ENCODE measurements around the gene CYP4F2.
"Not testable (repeated sequence)": the region's sequence is repeated elsewhere in the genome, so short reads cannot be mapped to it uniquely, and the experiment has no call there.

CYP4F2 gene

DNA sequence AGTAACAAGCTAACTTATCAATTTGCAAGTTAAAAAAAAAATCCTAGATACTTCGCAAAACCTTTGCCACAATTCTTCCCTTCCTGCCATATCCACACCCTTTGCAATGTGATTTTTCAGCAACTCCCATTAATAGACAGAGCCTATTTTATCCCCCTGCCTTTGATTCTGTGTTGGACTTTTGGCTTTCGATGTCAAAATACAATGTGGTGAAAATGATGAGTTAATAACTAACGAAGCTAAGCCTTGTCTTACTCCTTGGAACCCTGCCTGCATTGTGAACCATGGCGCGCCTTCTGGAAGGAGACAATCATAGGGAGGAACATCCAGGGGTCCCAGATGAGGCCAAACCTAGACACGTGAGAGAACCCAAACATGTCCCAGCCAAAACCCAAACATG is 6.4 kb downstream of the CYP4F2 start:
- no peak for DNase-seq (ENCODE audit: low read depth)
- H3K4me3 ChIP-seq (ENCODE audit: low read depth, low read length): no peak overlapping the region
- TF ChIP-seq, protein P1, sequence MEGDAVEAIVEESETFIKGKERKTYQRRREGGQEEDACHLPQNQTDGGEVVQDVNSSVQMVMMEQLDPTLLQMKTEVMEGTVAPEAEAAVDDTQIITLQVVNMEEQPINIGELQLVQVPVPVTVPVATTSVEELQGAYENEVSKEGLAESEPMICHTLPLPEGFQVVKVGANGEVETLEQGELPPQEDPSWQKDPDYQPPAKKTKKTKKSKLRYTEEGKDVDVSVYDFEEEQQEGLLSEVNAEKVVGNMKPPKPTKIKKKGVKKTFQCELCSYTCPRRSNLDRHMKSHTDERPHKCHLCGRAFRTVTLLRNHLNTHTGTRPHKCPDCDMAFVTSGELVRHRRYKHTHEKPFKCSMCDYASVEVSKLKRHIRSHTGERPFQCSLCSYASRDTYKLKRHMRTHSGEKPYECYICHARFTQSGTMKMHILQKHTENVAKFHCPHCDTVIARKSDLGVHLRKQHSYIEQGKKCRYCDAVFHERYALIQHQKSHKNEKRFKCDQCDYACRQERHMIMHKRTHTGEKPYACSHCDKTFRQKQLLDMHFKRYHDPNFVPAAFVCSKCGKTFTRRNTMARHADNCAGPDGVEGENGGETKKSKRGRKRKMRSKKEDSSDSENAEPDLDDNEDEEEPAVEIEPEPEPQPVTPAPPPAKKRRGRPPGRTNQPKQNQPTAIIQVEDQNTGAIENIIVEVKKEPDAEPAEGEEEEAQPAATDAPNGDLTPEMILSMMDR (conservative IDR thresholded peaks at IDR 0.05; ENCODE audit: low read depth, low read length): no peak

DNA sequence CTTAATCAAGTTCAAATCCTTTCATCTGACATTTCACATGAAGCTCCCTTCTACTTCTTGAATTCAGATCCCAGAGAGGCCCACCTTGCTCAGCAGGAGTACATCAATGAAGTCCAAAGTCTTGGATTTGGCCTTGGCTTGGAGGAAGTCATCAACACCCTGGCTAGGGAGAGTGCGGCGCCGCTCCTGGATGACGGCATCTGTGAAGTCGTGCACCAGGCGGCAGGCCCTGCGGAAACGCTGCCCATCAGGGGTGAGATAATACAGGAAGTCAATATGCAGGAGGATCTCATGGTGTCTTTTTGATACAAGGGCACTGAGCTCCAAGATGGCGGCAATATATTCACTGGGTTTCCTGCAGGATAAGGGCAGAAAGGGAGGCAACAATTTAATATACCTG is 8.5 kb downstream of the CYP4F2 start:
- DNase-seq (ENCODE audit: low read depth); H3K4me3 ChIP-seq (ENCODE audit: low read depth, low read length): not testable (repeated sequence)

- TF ChIP-seq, protein P1 (conservative IDR thresholded peaks at IDR 0.05; ENCODE audit: low read depth, low read length): no peak
- no peak for DNase-seq (ENCODE audit: low read depth)
- no peak overlapping the region for H3K4me3 ChIP-seq (ENCODE audit: low read depth, low read length)
Observed at GRCh38 chr19:15885919-15886318, 12.0 kb downstream of the CYP4F2 start.

DNA sequence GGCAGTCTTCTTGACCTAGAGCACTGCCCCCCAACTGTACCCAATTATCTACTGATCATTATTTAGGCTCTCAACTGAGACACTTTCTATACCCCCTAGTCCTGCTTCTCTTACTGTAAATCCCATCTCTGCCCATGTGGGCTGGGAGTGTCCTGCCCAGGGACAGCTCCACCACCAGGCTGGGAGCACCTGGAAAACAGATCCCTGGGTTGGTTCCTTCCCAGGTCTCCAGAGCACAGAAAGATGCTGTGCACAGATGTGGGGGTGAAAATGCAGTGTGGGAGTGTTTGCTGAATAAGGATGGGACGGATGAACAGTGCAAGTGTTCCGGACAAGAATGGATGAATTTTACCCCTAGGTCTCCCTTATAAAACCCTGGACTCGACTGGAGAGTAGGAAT is 12.7 kb downstream of the CYP4F2 start:
- TF ChIP-seq, protein P1 (conservative IDR thresholded peaks at IDR 0.05; ENCODE audit: low read depth, low read length): no peak
- no peak overlapping the region for H3K4me3 ChIP-seq (ENCODE audit: low read depth, low read length)
- no peak for DNase-seq (ENCODE audit: low read depth)

DNA sequence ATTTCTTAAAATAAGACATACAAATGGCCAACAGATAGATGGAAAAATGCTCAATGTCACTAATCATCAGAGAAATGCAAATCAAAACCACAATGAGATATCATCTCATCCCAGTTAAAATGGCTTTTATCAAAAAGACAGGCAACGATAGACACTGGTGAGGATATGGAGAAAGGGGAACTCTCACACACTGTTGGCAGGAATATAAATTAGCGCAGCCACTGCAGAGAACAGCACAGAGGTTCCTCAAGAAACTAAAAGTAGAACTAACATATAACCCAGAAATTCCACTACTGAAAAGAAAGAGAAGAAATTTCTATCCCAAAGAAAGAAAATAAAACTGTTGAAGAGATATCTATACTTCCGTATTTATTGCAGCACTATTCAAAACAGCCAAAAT is 14.5 kb downstream of the CYP4F2 start:
- H3K4me3 ChIP-seq (ENCODE audit: low read depth, low read length); DNase-seq (ENCODE audit: low read depth): not testable (repeated sequence)

DNA sequence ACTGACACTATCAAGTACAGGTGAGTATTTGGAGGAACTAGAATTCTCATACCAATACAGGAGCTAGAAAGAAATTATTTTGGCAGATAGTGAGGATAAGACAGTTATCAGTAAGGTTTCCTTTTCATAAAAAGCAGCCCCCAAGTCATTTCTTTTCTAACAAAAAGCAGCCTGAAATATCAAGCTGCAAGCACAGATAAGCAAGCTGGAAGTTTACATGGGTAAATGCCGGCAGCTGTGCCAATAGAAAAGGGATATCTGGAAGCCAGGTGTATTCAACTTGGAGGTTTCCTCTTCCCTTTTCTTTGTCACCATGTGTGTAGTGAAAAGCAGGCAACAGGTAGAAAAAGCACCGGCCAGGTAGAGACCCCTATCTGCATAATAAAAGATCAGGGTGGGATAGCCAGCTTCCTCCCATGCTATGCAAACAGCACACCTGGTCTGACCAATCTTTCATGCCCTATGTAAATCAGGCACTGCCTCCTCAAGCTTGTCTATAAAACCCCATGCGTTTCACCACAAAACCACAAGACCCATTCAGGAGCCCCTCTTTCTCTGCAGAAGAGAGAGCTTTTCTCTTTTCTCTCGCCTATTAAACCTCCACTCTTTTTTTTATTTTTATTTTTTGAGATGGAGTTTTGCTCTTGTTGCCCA is 22.9 kb downstream of the CYP4F2 start:
- TF ChIP-seq, protein P1 (conservative IDR thresholded peaks at IDR 0.05; ENCODE audit: low read depth, low read length): no peak
- no peak overlapping the region for H3K4me3 ChIP-seq (ENCODE audit: low read depth, low read length)
- DNase-seq (ENCODE audit: low read depth): no peak

DNA sequence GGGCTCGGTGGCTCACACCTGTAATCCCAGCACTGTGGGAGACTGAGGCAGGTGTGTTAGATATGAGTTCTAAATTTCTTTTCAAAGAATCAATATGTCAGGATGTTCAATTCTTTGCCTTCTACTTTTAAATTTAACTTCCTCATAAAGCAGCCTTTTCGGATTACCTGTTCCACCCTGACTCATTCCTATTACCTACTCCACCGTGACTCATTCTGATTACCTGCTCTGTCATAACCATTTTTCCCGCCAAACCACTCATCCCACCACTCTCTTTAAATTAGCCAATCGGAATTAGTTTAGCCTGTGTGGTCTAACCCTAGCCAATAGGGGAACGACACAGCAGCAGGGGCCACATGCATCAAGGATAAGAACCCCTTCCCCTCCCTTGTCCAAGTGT is 24.1 kb downstream of the CYP4F2 start:
- H3K4me3 ChIP-seq (ENCODE audit: low read depth, low read length); DNase-seq (ENCODE audit: low read depth): not testable (repeated sequence)

GRCh38 chr19:15871570-15871969 is 26.3 kb downstream of the CYP4F2 start:
- DNase-seq (ENCODE audit: low read depth): no peak
- H3K4me3 ChIP-seq (ENCODE audit: low read depth, low read length): no peak overlapping the region
- TF ChIP-seq, protein P1 (conservative IDR thresholded peaks at IDR 0.05; ENCODE audit: low read depth, low read length): no peak

GRCh38 chr19:15869873-15870272 is 28.0 kb downstream of the CYP4F2 start:
- TF ChIP-seq, protein P1 (conservative IDR thresholded peaks at IDR 0.05; ENCODE audit: low read depth, low read length): no peak
- no peak overlapping the region for H3K4me3 ChIP-seq (ENCODE audit: low read depth, low read length)

More at GRCh38 chr19:15869873-15870272, 28.0 kb downstream of the CYP4F2 start:
- no peak for DNase-seq (ENCODE audit: low read depth)
